ENCODE results near the gene PRDM15.

- TF ChIP-seq, protein P1, sequence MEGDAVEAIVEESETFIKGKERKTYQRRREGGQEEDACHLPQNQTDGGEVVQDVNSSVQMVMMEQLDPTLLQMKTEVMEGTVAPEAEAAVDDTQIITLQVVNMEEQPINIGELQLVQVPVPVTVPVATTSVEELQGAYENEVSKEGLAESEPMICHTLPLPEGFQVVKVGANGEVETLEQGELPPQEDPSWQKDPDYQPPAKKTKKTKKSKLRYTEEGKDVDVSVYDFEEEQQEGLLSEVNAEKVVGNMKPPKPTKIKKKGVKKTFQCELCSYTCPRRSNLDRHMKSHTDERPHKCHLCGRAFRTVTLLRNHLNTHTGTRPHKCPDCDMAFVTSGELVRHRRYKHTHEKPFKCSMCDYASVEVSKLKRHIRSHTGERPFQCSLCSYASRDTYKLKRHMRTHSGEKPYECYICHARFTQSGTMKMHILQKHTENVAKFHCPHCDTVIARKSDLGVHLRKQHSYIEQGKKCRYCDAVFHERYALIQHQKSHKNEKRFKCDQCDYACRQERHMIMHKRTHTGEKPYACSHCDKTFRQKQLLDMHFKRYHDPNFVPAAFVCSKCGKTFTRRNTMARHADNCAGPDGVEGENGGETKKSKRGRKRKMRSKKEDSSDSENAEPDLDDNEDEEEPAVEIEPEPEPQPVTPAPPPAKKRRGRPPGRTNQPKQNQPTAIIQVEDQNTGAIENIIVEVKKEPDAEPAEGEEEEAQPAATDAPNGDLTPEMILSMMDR (IDR thresholded peaks at IDR 0.05): no peak
- TF ChIP-seq SIN3A (IDR thresholded peaks at IDR 0.05; ENCODE audit: borderline replicate concordance, insufficient read depth, low read depth, low read length) (no peak), POLR2AphosphoS5 (IDR thresholded peaks at IDR 0.05; ENCODE audit: low read depth, low read length) (no peak)
Measured at GRCh38 chr21:41772351-41773080, 106.6 kb downstream of the PRDM15 start.
